H1 (cell line): ENCODE data around the gene LBX2. TPM values are rescaled to one million over a fixed set of nuclear protein-coding genes. Genes with fewer than 3 reads are reported as not detected.

ENCODE experiments used
- ASH2L ChIP-seq: fragments of 200-600, 300-600 bp; sonication (generic); IDR thresholded peaks from one replicate; pipeline ENCODE4 v1.7.1; 2017; ENCODE audit warnings: low read length
- BACH1 ChIP-seq: IDR thresholded peaks from 2 replicates; pipeline ENCODE4 v1.6.1; 2012; ENCODE audit warnings: low read length, improper control_type of control experiment
- BCL11A ChIP-seq, 2 experiments: IDR thresholded peaks; one replicate each; pipeline ENCODE4 v1.6.1; 2011; ENCODE audit warnings: low read depth in 2 of 2, low read length in 2 of 2, mild to moderate bottlenecking in 2 of 2
- CEBPB ChIP-seq: IDR thresholded peaks from 2 replicates; pipeline ENCODE4 v1.6.1; 2012; ENCODE audit warnings: low read depth, low read length
- CREB1 ChIP-seq: IDR thresholded peaks from 2 replicates; pipeline ENCODE4 v1.6.1; 2012; ENCODE audit warnings: inconsistent platforms
- CTBP2 ChIP-seq: IDR thresholded peaks from 2 replicates; pipeline ENCODE4 v1.7.0; 2011; ENCODE audit warnings: borderline replicate concordance, mild to moderate bottlenecking, moderate library complexity, mixed read lengths, low read length; ENCODE audit not compliant: insufficient read depth, insufficient read length
- GABPA ChIP-seq: IDR thresholded peaks from 2 replicates; pipeline ENCODE4 v1.6.1; 2011; ENCODE audit warnings: mild to moderate bottlenecking, low read length, moderate library complexity, borderline replicate concordance; ENCODE audit not compliant: insufficient read depth
- HDAC2 ChIP-seq, 2 experiments: fragments of 300-600 bp in 1 of 2; sonication (generic) in 1 of 2; IDR thresholded peaks; 2 replicates each; pipeline ENCODE4 v1.6.1; 2011 to 2012; ENCODE audit warnings: low read depth in 2 of 2, low read length in 2 of 2, mild to moderate bottlenecking in 2 of 2, moderate library complexity in 2 of 2, borderline replicate concordance in 1 of 2, inconsistent platforms in 1 of 2
- JUN ChIP-seq: IDR thresholded peaks from 2 replicates; pipeline ENCODE4 v1.6.1; 2011; ENCODE audit warnings: low read depth, mild to moderate bottlenecking, improper control_type of control experiment, low read length
- KDM1A ChIP-seq: fragments of 200-600, 300-600 bp; sonication (generic); IDR thresholded peaks from 2 replicates; pipeline ENCODE4 v1.7.1; 2016; ENCODE audit warnings: mild to moderate bottlenecking, low read length, borderline replicate concordance
- KDM4A ChIP-seq: IDR thresholded peaks from one replicate; pipeline ENCODE4 v1.7.1; 2012; ENCODE audit warnings: low read depth, mild to moderate bottlenecking, moderate library complexity, low read length, inconsistent platforms; ENCODE audit not compliant: severe bottlenecking
- NRF1 ChIP-seq: IDR thresholded peaks from 2 replicates; pipeline ENCODE4 v1.6.1; 2011; ENCODE audit warnings: mild to moderate bottlenecking, low read depth, low read length, improper control_type of control experiment
- POLR2A ChIP-seq, 2 experiments: IDR thresholded peaks; 1 replicate in 1 of 2; 2 replicates in 1 of 2; pipeline ENCODE4 v1.6.1; 2011; ENCODE audit warnings: low read depth in 2 of 2, low read length in 2 of 2, mild to moderate bottlenecking in 2 of 2; ENCODE audit errors: control extremely low read depth in 1 of 2
- RAD21 ChIP-seq, 2 experiments: IDR thresholded peaks in 1 of 2; conservative IDR thresholded peaks in 1 of 2; 2 replicates each; pipeline ENCODE4 v1.6.1; 2011; ENCODE audit warnings: low read depth in 2 of 2, low read length in 2 of 2, improper control_type of control experiment in 1 of 2, inconsistent platforms in 1 of 2, mild to moderate bottlenecking in 1 of 2, moderate library complexity in 1 of 2
- SIRT6 ChIP-seq: IDR thresholded peaks from one replicate; pipeline ENCODE4 v1.7.1; 2012; ENCODE audit warnings: low read length, inconsistent platforms
- SIX5 ChIP-seq: IDR thresholded peaks from 2 replicates; pipeline ENCODE4 v1.6.1; 2011; ENCODE audit warnings: mild to moderate bottlenecking, low read depth, low read length
- SP1 ChIP-seq: IDR thresholded peaks from 2 replicates; pipeline ENCODE4 v1.6.1; 2011; ENCODE audit warnings: low read depth, low read length
- SRF ChIP-seq: IDR thresholded peaks from 2 replicates; pipeline ENCODE4 v1.6.1; 2011; ENCODE audit warnings: mild to moderate bottlenecking, low read depth, low read length, moderate library complexity
- TCF12 ChIP-seq: IDR thresholded peaks from 2 replicates; pipeline ENCODE4 v1.6.1; 2011; ENCODE audit warnings: low read depth, mild to moderate bottlenecking, low read length
- TEAD4 ChIP-seq: IDR thresholded peaks from 2 replicates; pipeline ENCODE4 v1.6.1; 2012; ENCODE audit warnings: low read depth, low read length, inconsistent platforms, mixed read lengths
- polyA plus RNA-seq, 7 experiments: library from polyadenylated mRNA; depleted of rRNA in 3 of 7; stranded (reverse) in 5 of 7; unstranded in 2 of 7; fragments of >200 nt in 5 of 7; fragments of 200-250 nt in 2 of 7; gene quantifications; 1 replicate in 5 of 7; 2 replicates in 1 of 7; 4 replicates in 1 of 7; pipeline versions ENCODE4 v1.2.1 to v1.2.3, GENCODE V29; 2011 to 2013; ENCODE audit warnings: missing spikeins in 2 of 7, mixed read lengths in 2 of 7
- total RNA-seq: library from RNA; stranded (reverse); fragmentation: NEBNext Ultra II Directional; extraction: Animal tissue kit (Norgen Biotek cat#: 25700); gene quantifications from 2 replicates; pipeline ENCODE4 v1.2.1, GENCODE V29; 2021
- TF ChIP-seq, protein P1 (sequence below): IDR thresholded peaks from 2 replicates; pipeline ENCODE4 v1.6.1; 2012; ENCODE audit warnings: inconsistent platforms
- TF ChIP-seq, protein P2 (sequence below): IDR thresholded peaks from 2 replicates; pipeline ENCODE4 v1.6.1; 2011; ENCODE audit warnings: low read length, improper control_type of control experiment
- TF ChIP-seq, protein P3 (sequence below): IDR thresholded peaks from 2 replicates; pipeline ENCODE4 v1.6.1; 2011; ENCODE audit warnings: low read depth, mild to moderate bottlenecking, low read length; ENCODE audit not compliant: insufficient read depth

LBX2 gene
- total and polyA plus RNA-seq, 2 of the 8 experiments (the other 6 are each of a cell fraction or from before 2014, with no cell fraction given) = 0.27 TPM; not detected in 1

DNA sequence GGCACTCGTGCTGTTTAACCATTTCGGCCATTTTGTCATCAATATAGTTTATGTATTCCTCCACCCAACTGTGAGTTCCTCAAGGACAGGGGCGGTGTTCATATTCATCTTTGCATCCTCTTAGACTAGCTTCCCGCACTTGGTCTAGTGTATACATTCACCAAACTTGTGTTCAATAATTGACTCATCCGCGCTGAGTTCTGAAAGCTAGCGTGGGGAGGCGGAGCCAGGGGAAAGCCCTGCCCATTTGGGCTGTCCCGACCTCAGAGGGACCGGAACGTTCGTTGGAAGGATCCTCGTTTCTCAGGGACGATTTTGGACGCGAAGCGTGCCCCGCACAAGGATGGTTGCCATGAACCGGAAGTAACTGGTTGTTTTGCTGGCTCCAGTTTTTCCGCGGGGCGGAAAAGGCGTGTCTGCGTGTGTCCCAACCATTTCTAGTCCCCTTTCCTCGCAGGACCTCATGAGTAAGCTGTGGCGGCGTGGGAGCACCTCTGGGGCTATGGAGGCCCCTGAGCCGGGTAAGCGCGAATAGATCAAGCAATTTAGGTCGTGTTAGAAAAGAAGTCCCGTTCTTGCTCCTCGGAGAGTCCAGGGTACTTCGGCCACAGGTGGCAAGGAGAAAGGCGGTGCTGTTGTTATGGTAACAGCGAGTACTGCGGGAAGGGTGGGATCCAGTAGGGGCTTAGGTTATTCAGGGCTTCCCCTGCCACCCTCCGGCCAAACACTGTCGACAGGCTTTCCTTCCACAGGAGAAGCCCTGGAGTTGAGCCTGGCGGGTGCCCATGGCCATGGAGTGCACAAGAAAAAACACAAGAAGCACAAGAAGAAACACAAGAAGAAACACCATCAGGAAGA is 44.5 kb downstream of the LBX2 start, which contains the start of gene INO80B (continued):
- TF ChIP-seq BCL11A (IDR thresholded peaks at IDR 0.05; ENCODE audit: low read depth in 2 of 2, low read length in 2 of 2) = no peak
- TF ChIP-seq CEBPB = no peak
- no peak for TF ChIP-seq TEAD4
- TF ChIP-seq SP1 = peak; percentile 92
- TF ChIP-seq TCF12 = 0 out of 2 replicates have a peak, but pooled peaks have one; percentile 56
- TF ChIP-seq, protein P1, sequence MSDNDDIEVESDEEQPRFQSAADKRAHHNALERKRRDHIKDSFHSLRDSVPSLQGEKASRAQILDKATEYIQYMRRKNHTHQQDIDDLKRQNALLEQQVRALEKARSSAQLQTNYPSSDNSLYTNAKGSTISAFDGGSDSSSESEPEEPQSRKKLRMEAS = peak; percentile 82
- TF ChIP-seq, protein P2, sequence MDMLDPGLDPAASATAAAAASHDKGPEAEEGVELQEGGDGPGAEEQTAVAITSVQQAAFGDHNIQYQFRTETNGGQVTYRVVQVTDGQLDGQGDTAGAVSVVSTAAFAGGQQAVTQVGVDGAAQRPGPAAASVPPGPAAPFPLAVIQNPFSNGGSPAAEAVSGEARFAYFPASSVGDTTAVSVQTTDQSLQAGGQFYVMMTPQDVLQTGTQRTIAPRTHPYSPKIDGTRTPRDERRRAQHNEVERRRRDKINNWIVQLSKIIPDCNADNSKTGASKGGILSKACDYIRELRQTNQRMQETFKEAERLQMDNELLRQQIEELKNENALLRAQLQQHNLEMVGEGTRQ = no peak
- TF ChIP-seq BACH1 = peak; percentile 88
- TF ChIP-seq KDM4A = peak; percentile 38
- peak; percentile 91 to 99; a peak in 2 of 4 replicates for TF ChIP-seq HDAC2 (IDR thresholded peaks at IDR 0.05; ENCODE audit: borderline replicate concordance in 1 of 2, low read depth in 2 of 2, low read length in 2 of 2)
- TF ChIP-seq GABPA = peak; percentile 99
- no peak for TF ChIP-seq NRF1
- TF ChIP-seq CTBP2 = no peak
- no peak for TF ChIP-seq JUN
- TF ChIP-seq CREB1 = peak; percentile 80
- peak; percentile 12 to 21; a peak in 1 of 4 replicates for TF ChIP-seq RAD21 (IDR thresholded peaks at IDR 0.05 in 1 of 2, conservative IDR thresholded peaks at IDR 0.05 in 1 of 2; ENCODE audit: low read depth in 2 of 2, low read length in 2 of 2)
- peak; percentile 93 for TF ChIP-seq SIX5
- TF ChIP-seq SIRT6 = no peak
- no peak for TF ChIP-seq KDM1A
- peak; percentile 60 for TF ChIP-seq ASH2L
- peak in 1 of 2 experiments; percentile 75; a peak in 2 of 3 replicates for TF ChIP-seq POLR2A (IDR thresholded peaks at IDR 0.05; ENCODE audit: control extremely low read depth in 1 of 2, low read depth in 2 of 2, low read length in 2 of 2)
- peak; percentile 51; the same call in 1 of the 2 replicates for TF ChIP-seq SRF
- TF ChIP-seq, protein P3, sequence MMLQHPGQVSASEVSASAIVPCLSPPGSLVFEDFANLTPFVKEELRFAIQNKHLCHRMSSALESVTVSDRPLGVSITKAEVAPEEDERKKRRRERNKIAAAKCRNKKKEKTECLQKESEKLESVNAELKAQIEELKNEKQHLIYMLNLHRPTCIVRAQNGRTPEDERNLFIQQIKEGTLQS = no peak
